Sigmoid colon (tissue), 4 donors: ENCODE measurements around the gene PRKX.

Source experiments
- EP300 ChIP-seq, 4 donors: sonication (generic); formaldehyde crosslinking; IDR thresholded peaks; one replicate each; pipeline ENCODE4 v1.6.1; 2017; ENCODE audit warnings: antibody characterized with exemption in 4 of 4
- TF ChIP-seq, protein P1 (sequence below), 4 experiments: fragments of 450-650 bp in 3 of 4; fragments of 200-600 bp in 1 of 4; IDR thresholded peaks; one replicate each; pipeline ENCODE4 v1.5.1; 2016 to 2019; ENCODE audit warnings: antibody characterized with exemption in 4 of 4, mild to moderate bottlenecking in 3 of 4, moderate library complexity in 2 of 4

DNA sequence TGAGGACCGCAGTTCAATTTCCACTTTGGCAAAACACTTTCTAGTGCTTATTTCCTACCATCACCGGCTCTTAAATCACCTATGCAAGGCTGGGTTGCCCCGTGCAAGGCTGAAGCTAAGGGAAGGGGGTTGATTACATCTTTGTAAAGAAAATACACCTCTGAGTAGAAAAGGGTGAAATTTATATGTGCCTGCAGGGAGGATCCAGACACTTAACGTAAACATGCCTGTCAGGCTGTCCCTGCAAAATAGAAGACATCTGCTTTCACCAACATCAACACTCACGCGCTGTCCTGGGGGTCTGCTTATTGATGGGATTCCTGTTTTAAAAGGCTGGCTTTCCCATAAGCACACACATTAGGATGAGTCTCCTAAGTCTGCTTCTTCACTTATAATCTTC lies 92.0 kb downstream of the PRKX start:
- TF ChIP-seq, protein P1, sequence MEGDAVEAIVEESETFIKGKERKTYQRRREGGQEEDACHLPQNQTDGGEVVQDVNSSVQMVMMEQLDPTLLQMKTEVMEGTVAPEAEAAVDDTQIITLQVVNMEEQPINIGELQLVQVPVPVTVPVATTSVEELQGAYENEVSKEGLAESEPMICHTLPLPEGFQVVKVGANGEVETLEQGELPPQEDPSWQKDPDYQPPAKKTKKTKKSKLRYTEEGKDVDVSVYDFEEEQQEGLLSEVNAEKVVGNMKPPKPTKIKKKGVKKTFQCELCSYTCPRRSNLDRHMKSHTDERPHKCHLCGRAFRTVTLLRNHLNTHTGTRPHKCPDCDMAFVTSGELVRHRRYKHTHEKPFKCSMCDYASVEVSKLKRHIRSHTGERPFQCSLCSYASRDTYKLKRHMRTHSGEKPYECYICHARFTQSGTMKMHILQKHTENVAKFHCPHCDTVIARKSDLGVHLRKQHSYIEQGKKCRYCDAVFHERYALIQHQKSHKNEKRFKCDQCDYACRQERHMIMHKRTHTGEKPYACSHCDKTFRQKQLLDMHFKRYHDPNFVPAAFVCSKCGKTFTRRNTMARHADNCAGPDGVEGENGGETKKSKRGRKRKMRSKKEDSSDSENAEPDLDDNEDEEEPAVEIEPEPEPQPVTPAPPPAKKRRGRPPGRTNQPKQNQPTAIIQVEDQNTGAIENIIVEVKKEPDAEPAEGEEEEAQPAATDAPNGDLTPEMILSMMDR (IDR thresholded peaks at IDR 0.05), result no peak
- TF ChIP-seq EP300 (IDR thresholded peaks at IDR 0.05), result no peak
